Endothelial cell (in vitro differentiated cells): ENCODE data around the gene OSBP2. TPM values are rescaled to one million over a fixed set of nuclear protein-coding genes. Genes with fewer than 3 reads are reported as not detected.

Source experiments
- DNase-seq: peaks from one replicate; pipeline ENCODE4 v3.0.0; 2021; ENCODE audit warnings: low spot score
- H3K27ac Mint-ChIP-seq: one replicate; pipeline ENCODE4 v1.8.0; 2021; ENCODE audit warnings: mixed read lengths, inconsistent platforms; ENCODE audit not compliant: unreplicated experiment
- H3K27me3 Mint-ChIP-seq: one replicate; pipeline ENCODE4 v1.8.0; 2021; ENCODE audit warnings: mild to moderate bottlenecking, moderate library complexity, mixed read lengths, inconsistent platforms; ENCODE audit not compliant: unreplicated experiment
- H3K36me3 Mint-ChIP-seq: one replicate; pipeline ENCODE4 v1.8.0; 2021; ENCODE audit warnings: mild to moderate bottlenecking, low read depth, mixed read lengths, inconsistent platforms; ENCODE audit not compliant: unreplicated experiment
- H3K4me1 Mint-ChIP-seq: one replicate; pipeline ENCODE4 v1.8.0; 2021; ENCODE audit warnings: mild to moderate bottlenecking, mixed read lengths, inconsistent platforms; ENCODE audit not compliant: unreplicated experiment
- H3K4me3 Mint-ChIP-seq: one replicate; pipeline ENCODE4 v1.8.0; 2021; ENCODE audit warnings: mild to moderate bottlenecking, mixed read lengths, inconsistent platforms; ENCODE audit not compliant: unreplicated experiment
- H3K9me3 Mint-ChIP-seq: one replicate; pipeline ENCODE4 v1.8.0; 2021; ENCODE audit warnings: mixed read lengths, inconsistent platforms; ENCODE audit not compliant: unreplicated experiment
- total RNA-seq: library from RNA; stranded (reverse); fragmentation: NEBNext Ultra II Directional; extraction: Animal tissue kit (Norgen Biotek cat#: 25700); gene quantifications from one replicate; pipeline ENCODE4 v1.2.1, GENCODE V29; 2021; ENCODE audit not compliant: unreplicated experiment
- TF ChIP-seq, protein P1 (sequence below): fragments of 200-600 bp; sonication (generic); IDR thresholded peaks from one replicate; pipeline ENCODE4 v1.5.0; 2021; ENCODE audit warnings: antibody characterized with exemption; ENCODE audit not compliant: unreplicated experiment

The OSBP2 gene
- total RNA-seq, 1 donor from 2014 or later: 3.0 TPM

GRCh38 chr22:30883586-30884145, 189.0 kb downstream of the OSBP2 start:
- Mint-ChIP-seq H3K4me3 (no peak overlapping the region), H3K27ac (no peak overlapping the region), H3K27me3 (peaks cover 5% of the 10 kb centered on the region), H3K4me1 (no peaks in the 10 kb centered on the region), H3K36me3 (no peaks in the 10 kb centered on the region), H3K9me3 (no peaks in the 10 kb centered on the region)
- DNase-seq: no peak
- TF ChIP-seq, protein P1, sequence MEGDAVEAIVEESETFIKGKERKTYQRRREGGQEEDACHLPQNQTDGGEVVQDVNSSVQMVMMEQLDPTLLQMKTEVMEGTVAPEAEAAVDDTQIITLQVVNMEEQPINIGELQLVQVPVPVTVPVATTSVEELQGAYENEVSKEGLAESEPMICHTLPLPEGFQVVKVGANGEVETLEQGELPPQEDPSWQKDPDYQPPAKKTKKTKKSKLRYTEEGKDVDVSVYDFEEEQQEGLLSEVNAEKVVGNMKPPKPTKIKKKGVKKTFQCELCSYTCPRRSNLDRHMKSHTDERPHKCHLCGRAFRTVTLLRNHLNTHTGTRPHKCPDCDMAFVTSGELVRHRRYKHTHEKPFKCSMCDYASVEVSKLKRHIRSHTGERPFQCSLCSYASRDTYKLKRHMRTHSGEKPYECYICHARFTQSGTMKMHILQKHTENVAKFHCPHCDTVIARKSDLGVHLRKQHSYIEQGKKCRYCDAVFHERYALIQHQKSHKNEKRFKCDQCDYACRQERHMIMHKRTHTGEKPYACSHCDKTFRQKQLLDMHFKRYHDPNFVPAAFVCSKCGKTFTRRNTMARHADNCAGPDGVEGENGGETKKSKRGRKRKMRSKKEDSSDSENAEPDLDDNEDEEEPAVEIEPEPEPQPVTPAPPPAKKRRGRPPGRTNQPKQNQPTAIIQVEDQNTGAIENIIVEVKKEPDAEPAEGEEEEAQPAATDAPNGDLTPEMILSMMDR: no peak

- Mint-ChIP-seq H3K36me3 (no peaks in the 10 kb centered on the region), H3K9me3 (no peaks in the 10 kb centered on the region), H3K4me3 (no peak overlapping the region), H3K4me1 (no peaks in the 10 kb centered on the region), H3K27ac (no peak overlapping the region), H3K27me3 (peaks cover 6% of the 10 kb centered on the region)
- DNase-seq: no peak
- TF ChIP-seq, protein P1: no peak
Measured at GRCh38 chr22:30884211-30885000, 189.7 kb downstream of the OSBP2 start.

DNA sequence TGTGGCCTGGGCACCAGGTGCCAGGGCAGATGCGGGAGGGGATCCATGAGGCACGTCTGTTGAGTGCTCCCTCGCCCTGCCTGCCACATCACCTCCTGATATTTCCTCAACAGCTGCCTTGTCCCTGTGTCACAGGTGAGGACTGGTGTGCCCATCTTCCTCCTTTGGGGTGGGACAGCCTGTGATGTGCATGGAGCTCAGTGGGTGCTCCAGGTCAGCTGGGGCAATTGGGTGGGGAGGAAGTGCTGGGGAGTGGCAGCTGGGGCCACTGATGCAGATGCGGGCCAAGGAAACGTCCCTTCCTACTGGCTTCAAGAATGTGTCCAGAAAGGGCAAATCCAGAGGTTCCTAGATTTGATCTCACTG, 190.3 kb downstream of the OSBP2 start:
- no peak overlapping the region for H3K27ac Mint-ChIP-seq
- H3K4me1 Mint-ChIP-seq: no peaks in the 10 kb centered on the region
- H3K27me3 Mint-ChIP-seq: peaks cover 6% of the 10 kb centered on the region
- no peak for DNase-seq
- H3K36me3 Mint-ChIP-seq: no peaks in the 10 kb centered on the region
- TF ChIP-seq, protein P1: no peak
- no peaks in the 10 kb centered on the region for H3K9me3 Mint-ChIP-seq
- H3K4me3 Mint-ChIP-seq: no peak overlapping the region

- no peaks in the 10 kb centered on the region for H3K4me1 Mint-ChIP-seq
- DNase-seq: no peak
- no peak overlapping the region for H3K27ac Mint-ChIP-seq
- peaks cover 6% of the 10 kb centered on the region for H3K27me3 Mint-ChIP-seq
- no peaks in the 10 kb centered on the region for H3K9me3 Mint-ChIP-seq
- no peaks in the 10 kb centered on the region for H3K36me3 Mint-ChIP-seq
- TF ChIP-seq, protein P1: no peak
- no peak overlapping the region for H3K4me3 Mint-ChIP-seq
Measured at GRCh38 chr22:30885591-30885990, 190.9 kb downstream of the OSBP2 start.

GRCh38 chr22:30887453-30887852, 192.8 kb downstream of the OSBP2 start:
- Mint-ChIP-seq H3K9me3 (no peaks in the 10 kb centered on the region), H3K36me3 (peaks cover 7% of the 10 kb centered on the region), H3K27ac (no peak overlapping the region), H3K4me1 (no peaks in the 10 kb centered on the region), H3K4me3 (no peak overlapping the region), H3K27me3 (peaks cover 6% of the 10 kb centered on the region)
- no peak for DNase-seq
- TF ChIP-seq, protein P1: no peak
